Brain microvascular endothelial cell (primary cell): ENCODE data around the gene ELFN1.

Experiments
- DNase-seq: peaks from one replicate; pipeline ENCODE4 v3.0.0-alpha.2; 2020
- H3K27ac ChIP-seq: fragments of 250-450 bp; sonication (Bioruptor Pico); 2 replicates; pipeline ENCODE4 v1.5.1; 2020; ENCODE audit warnings: mild to moderate bottlenecking, moderate library complexity
- H3K27me3 ChIP-seq: fragments of 250-450 bp; sonication (Bioruptor Pico); replicated peaks from 2 replicates; pipeline ENCODE4 v1.5.1; 2020; ENCODE audit warnings: mild to moderate bottlenecking
- H3K36me3 ChIP-seq: fragments of 250-450 bp; sonication (Bioruptor Pico); replicated peaks from 2 replicates; pipeline ENCODE4 v1.5.1; 2020; ENCODE audit warnings: mild to moderate bottlenecking
- H3K4me3 ChIP-seq: 2 replicates; pipeline ENCODE4 v1.5.1; 2011; ENCODE audit warnings: low read depth, mild to moderate bottlenecking, control low read depth, low read length, moderate library complexity
- CTCF ChIP-seq: IDR thresholded peaks from 2 replicates; pipeline ENCODE4 v1.5.1; 2011; ENCODE audit warnings: low read depth, mild to moderate bottlenecking, moderate library complexity, low read length, control low read depth, inconsistent platforms; ENCODE audit errors: missing control alignments
- in situ Hi-C: cut with HindIII; loops from 2 replicates; pipeline ENCODE4 v1.10.0; 2017; ENCODE audit warnings: low sequenced_read_pairs, low pct_ligation_motif_present

The ELFN1 gene

DNA sequence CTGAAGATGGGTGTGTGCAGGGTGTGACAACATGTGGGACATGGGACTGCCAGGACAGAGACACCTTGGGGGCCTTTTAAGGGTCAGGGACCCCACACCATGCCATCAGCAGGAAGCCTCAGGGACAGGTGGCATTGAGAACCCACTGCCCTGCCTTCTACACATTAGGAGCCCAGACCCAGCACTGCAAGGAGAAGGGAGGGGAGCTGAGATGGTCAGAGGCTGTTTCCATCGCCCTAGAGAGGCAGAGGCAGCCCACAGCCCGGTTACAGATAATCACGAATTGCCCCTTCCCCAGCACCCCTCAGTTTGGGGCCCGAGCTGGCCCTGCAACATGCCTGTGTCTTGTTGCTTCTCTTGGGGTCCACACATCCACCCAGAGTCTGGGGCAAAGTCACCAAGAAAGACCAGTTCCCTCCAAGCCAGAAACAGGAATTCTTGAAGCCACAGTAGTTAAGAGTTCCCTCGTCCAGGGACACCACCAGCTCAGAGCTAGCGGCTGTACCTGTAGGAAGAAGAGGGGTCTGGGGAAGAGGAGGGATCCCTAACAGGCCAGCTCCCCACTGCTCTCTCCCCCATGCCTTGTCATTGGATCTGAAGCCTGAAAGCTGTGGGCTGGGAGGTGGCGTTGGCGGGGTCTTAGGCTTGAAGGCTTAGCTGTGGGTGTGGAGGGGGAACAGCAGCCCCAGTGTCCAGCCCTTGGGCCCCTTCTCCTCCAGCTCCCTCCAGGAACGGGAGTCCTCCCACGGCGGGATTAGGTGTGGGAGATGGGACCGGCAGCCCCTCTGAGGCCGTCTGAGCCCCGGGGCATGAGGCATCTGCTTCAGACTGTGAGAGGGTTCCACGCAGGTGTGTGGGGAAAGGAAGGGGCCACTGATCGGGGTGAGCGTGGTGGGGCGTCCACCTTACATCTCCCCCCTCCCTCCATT, 44.8 kb upstream of the ELFN1 start:
- H3K4me3 ChIP-seq, result no peak overlapping the region
- in situ Hi-C loops, result no loop called here
- DNase-seq, result no peak
- no peaks in the 10 kb centered on the region for H3K27me3 ChIP-seq
- no peak for TF ChIP-seq CTCF
- H3K27ac ChIP-seq, result no peak overlapping the region
- H3K36me3 ChIP-seq, result no peaks in the 10 kb centered on the region

DNA sequence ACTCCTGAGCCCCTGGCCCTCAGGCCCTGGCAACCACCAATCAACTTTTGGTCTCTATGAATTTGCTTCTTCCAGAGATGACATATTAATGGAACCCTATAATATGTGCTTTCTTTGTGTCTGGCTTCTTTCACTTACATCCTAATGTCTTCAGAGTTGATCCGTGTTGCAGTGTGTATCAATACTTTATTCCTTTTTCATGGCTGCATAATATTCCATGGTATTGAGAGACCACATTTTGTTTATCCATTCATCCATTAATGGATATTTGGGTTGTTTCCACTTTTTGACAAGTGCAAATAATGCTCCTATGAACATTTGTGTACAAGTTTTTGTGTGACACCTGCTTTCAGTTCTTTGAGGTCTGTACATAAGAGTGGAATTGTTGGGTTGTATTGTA, 43.3 kb upstream of the ELFN1 start:
- Histone ChIP-seq H3K4me3 (no peak overlapping the region), H3K36me3 (no peaks in the 10 kb centered on the region), H3K27ac (no peak overlapping the region), H3K27me3 (no peaks in the 10 kb centered on the region)
- no peak for TF ChIP-seq CTCF
- in situ Hi-C loops, result no loop called here
- no peak for DNase-seq

DNA sequence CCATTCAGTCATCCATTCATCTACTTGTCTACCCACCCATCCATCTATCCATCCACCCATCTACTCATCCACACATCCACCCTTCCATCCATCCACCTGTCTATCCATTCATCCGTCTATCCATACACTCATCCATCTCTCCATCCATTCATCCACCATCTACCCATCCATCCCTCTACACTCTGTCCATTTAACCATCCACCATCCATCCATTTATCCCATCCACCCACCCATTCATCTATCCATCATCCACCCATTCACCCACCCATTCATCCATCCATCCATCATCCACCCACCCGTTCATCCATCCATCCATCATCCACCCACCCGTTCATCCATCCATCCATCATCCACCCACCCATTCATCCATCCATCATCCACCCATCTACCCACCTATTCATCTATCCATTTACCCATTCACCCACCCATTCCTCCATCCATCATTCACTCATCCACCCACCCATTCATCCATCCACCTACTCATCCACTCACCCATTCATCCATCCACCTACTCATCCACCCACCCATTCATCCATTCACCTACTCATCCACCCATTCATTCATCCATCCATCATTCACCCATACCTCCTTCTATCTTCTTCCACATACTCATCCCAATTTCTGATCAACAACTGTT, 39.3 kb upstream of the ELFN1 start:
- in situ Hi-C loops, result no loop called here
- TF ChIP-seq CTCF, result no peak

DNA sequence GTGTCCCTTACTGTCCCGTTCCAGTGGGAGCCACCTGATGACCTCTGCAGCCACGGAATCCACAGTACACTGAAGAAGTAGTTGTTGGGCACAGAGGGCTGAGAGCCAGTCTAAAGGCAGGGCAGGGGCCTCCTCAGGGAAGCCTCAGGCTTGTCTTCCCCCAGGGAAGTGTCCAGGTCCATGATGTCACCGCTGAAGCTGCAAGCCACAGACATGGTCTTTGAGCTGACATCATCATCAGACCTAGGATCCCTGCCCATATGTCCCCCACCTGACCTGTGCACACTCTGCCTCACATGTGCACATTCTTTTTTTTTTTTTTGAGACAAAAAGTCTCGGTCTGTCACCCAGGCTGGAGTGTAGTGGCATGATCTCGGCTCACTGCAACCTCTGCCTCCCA, 38.4 kb upstream of the ELFN1 start:
- in situ Hi-C loops, result no loop called here
- Histone ChIP-seq H3K36me3 (no peaks in the 10 kb centered on the region), H3K27me3 (no peaks in the 10 kb centered on the region), H3K27ac (no peak overlapping the region), H3K4me3 (no peak overlapping the region)
- no peak for DNase-seq
- no peak for TF ChIP-seq CTCF

More for the DNA sequence above, 39.3 kb upstream of the ELFN1 start:
- H3K4me3 ChIP-seq, result no peak overlapping the region
- no peak overlapping the region for H3K27ac ChIP-seq
- no peaks in the 10 kb centered on the region for H3K36me3 ChIP-seq
- no peaks in the 10 kb centered on the region for H3K27me3 ChIP-seq
- no peak for DNase-seq

- H3K4me3 ChIP-seq, result no peak overlapping the region
- DNase-seq, result no peak
- in situ Hi-C loops, result no loop called here
- no peak for TF ChIP-seq CTCF
- H3K27me3 ChIP-seq, result no peaks in the 10 kb centered on the region
- no peak overlapping the region for H3K27ac ChIP-seq
- H3K36me3 ChIP-seq, result no peaks in the 10 kb centered on the region
Observed at GRCh38 chr7:1632506-1632905, 37.6 kb upstream of the ELFN1 start.
